DND-41 (cell line): Measurements from ENCODE around the gene ITIH1.

Experiments
- CTCF ChIP-seq: IDR thresholded peaks from 2 replicates; pipeline ENCODE4 v1.5.1; 2012; ENCODE audit warnings: borderline replicate concordance, low read length, moderate library complexity, mild to moderate bottlenecking; ENCODE audit not compliant: poor library complexity, severe bottlenecking; ENCODE audit errors: extremely low read depth
- EZH2 ChIP-seq: IDR thresholded peaks from 3 replicates; pipeline ENCODE4 v1.6.1; 2012; ENCODE audit warnings: borderline replicate concordance, low read depth, mild to moderate bottlenecking, moderate library complexity, low read length, inconsistent platforms; ENCODE audit not compliant: severe bottlenecking

GRCh38 chr3:52786330-52787215, 9.2 kb downstream of the ITIH1 start:
- TF ChIP-seq CTCF (no peak), EZH2 (no peak)
